GM23338 (cell line): ENCODE measurements around the gene C1QBP. TPM values are rescaled to one million over a fixed set of nuclear protein-coding genes. Genes with fewer than 3 reads are reported as not detected.

Source experiments
- CREB1 ChIP-seq: fragments of 250-450 bp; sonication (Bioruptor Pico); IDR thresholded peaks from 2 replicates; pipeline ENCODE4 v1.5.0; 2020; ENCODE audit warnings: low read depth, mild to moderate bottlenecking, moderate library complexity
- EZH2 ChIP-seq: fragments of 200-600 bp; sonication (generic); IDR thresholded peaks from one replicate; pipeline ENCODE4 v1.8.0; 2017; ENCODE audit warnings: antibody characterized with exemption, mild to moderate bottlenecking, low read depth; ENCODE audit not compliant: unreplicated experiment
- EZH2phosphoT487 ChIP-seq: fragments of 200-600 bp; sonication (generic); IDR thresholded peaks from one replicate; pipeline ENCODE4 v1.8.1; 2018; ENCODE audit warnings: antibody characterized with exemption; ENCODE audit not compliant: unreplicated experiment
- NANOG ChIP-seq: IDR thresholded peaks from 2 replicates; pipeline ENCODE4 v1.6.1; 2016; ENCODE audit warnings: antibody characterized with exemption, borderline replicate concordance
- STAT1 ChIP-seq: IDR thresholded peaks from one replicate; pipeline ENCODE4 v1.6.1; 2016; ENCODE audit warnings: antibody characterized with exemption; ENCODE audit not compliant: unreplicated experiment
- ZNF114 ChIP-seq: fragments of 250-450 bp; sonication (Bioruptor Pico); IDR thresholded peaks from 2 replicates; pipeline ENCODE4 v1.5.0; 2020; ENCODE audit warnings: mild to moderate bottlenecking, moderate library complexity
- ZNF331 ChIP-seq: fragments of 250-450 bp; sonication (Bioruptor Pico); IDR thresholded peaks from 2 replicates; pipeline ENCODE4 v1.5.0; 2020; ENCODE audit warnings: low read depth, mild to moderate bottlenecking, moderate library complexity
- ZNF462 ChIP-seq: fragments of 250-450 bp; sonication (Bioruptor Pico); IDR thresholded peaks from 2 replicates; pipeline ENCODE4 v1.5.0; 2020; ENCODE audit warnings: mild to moderate bottlenecking, moderate library complexity
- polyA plus RNA-seq: library from polyadenylated mRNA; unstranded; fragments of >200 nt; fragmentation: Nextera tagmentation; extraction: Ambion mirVana; gene quantifications from 2 replicates; pipeline ENCODE4 v1.2.1, GENCODE V29; 2016
- total RNA-seq: library from RNA; depleted of rRNA; stranded (reverse); fragments of >200 nt; shearing (Covaris generic); gene quantifications from 2 replicates; pipeline ENCODE4 v1.2.3, GENCODE V29; 2014
- TF ChIP-seq, protein P1 (sequence below), 2 experiments: fragments of 200-600 bp in 1 of 2; sonication (generic) in 1 of 2; conservative IDR thresholded peaks; 2 replicates each; pipeline versions ENCODE4 v1.5.1 to v1.6.1; 2016 to 2017; ENCODE audit warnings: antibody characterized with exemption in 2 of 2, low read depth in 2 of 2, mild to moderate bottlenecking in 2 of 2, moderate library complexity in 1 of 2
- TF ChIP-seq, protein P2 (sequence below): IDR thresholded peaks from 2 replicates; pipeline ENCODE4 v1.6.1; 2016; ENCODE audit warnings: antibody characterized with exemption

The C1QBP gene
- total and polyA plus RNA-seq, 2 experiments from 2014 or later, result 478 to 704 TPM

DNA sequence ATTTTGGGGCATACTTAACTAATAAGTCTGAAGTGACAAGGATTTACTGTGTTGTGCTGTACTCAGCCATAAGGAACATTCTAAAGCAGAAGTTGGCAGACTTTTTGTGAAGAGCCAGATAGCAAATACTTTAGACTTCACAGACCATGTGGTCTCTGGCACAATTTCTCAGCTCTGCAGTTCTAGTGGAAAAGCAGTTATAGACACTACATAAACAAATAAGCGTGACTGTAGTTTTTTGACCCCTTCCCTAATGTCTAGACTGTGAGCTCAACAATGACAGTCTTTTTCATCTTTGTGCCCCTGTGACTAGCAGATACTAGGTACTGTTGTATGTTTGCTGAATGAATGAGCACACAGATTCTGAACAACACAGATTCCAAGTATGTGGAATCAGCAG, 14.0 kb downstream of the C1QBP start (continued):
- TF ChIP-seq ZNF462 (CRISPR knock-in tag) (no peak), STAT1 (no peak), EZH2 (no peak), EZH2phosphoT487 (no peak), ZNF331 (CRISPR knock-in tag) (no peak), CREB1 (CRISPR knock-in tag) (no peak), ZNF114 (CRISPR knock-in tag) (no peak), NANOG (no peak)
- TF ChIP-seq, protein P1, sequence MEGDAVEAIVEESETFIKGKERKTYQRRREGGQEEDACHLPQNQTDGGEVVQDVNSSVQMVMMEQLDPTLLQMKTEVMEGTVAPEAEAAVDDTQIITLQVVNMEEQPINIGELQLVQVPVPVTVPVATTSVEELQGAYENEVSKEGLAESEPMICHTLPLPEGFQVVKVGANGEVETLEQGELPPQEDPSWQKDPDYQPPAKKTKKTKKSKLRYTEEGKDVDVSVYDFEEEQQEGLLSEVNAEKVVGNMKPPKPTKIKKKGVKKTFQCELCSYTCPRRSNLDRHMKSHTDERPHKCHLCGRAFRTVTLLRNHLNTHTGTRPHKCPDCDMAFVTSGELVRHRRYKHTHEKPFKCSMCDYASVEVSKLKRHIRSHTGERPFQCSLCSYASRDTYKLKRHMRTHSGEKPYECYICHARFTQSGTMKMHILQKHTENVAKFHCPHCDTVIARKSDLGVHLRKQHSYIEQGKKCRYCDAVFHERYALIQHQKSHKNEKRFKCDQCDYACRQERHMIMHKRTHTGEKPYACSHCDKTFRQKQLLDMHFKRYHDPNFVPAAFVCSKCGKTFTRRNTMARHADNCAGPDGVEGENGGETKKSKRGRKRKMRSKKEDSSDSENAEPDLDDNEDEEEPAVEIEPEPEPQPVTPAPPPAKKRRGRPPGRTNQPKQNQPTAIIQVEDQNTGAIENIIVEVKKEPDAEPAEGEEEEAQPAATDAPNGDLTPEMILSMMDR (conservative IDR thresholded peaks at IDR 0.05; ENCODE audit: low read depth in 2 of 2), result no peak
- TF ChIP-seq, protein P2, sequence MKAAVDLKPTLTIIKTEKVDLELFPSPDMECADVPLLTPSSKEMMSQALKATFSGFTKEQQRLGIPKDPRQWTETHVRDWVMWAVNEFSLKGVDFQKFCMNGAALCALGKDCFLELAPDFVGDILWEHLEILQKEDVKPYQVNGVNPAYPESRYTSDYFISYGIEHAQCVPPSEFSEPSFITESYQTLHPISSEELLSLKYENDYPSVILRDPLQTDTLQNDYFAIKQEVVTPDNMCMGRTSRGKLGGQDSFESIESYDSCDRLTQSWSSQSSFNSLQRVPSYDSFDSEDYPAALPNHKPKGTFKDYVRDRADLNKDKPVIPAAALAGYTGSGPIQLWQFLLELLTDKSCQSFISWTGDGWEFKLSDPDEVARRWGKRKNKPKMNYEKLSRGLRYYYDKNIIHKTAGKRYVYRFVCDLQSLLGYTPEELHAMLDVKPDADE, result no peak
